GM21360 (cell line): ENCODE measurements around the gene SPP1.

Experiments used
- ATAC-seq: cut with Tn5 transposase; IDR thresholded peaks from one replicate; pipeline ENCODE4 v1.9.1; 2021; ENCODE audit warnings: mild to moderate bottlenecking, moderate library complexity; ENCODE audit not compliant: unreplicated experiment

The SPP1 gene

DNA sequence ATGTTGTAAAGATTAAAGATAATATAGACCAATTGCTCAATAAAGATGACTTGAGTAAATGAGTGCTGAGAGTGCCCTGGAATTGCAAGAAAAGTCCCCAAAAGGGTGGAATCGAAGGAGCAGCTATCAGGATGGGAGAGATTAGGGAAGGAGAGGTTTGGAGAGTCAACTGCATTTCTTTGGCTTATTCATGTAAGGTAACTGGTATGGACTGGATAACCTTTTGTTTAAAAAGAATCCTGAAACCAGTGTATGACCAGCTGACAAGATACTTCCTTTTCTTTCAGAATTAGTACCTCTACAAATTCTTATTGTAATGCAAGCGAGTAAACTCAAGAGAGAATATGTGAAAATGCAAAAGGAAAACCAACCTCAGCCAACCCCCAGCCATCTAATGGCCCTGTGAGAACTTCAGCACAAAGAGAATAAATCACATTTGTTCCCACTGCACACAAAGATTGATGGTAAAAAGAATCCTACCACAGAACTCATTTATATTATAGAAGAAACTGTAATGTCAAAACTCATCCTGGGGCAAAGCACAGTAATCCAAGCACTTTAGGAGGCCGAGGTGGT is 24.5 kb upstream of the SPP1 start:
- ATAC-seq, result no peak

DNA sequence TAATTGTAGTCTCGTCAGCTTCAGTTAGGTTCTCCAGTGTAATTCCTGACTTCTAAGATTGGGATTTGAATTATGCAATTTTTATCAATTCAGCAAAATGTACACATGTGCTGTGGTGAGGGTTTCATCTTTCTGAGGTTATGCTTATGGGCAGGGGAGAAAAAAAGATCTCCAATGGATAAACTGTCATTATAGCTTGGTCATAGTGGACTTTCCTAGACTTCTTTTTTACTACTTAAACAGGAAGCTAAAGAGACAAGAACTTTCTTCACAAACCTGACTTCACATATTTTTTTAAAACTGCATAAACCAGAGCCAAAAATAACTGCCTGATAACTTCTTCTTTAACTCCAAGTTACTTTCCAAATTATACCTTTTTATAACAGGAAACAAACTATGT is 21.7 kb upstream of the SPP1 start:
- no peak for ATAC-seq

DNA sequence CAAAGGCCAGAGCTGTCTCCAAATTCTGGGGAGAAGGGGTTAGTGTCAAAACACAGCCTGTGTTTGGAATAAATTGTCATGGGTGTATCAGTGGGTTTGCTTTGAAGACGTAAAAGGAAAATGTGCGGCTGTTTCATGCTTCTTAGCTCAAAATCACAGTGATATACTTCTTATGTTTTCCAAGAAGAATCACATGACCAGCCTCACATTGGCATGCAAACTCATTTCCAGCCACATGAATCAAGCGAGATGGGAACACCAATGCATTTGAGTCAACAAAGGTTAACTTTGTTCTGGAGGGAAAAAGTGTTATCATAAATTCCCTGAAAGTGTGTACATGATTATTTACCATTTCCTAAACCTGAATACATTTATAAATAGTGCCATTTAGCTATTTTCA is 19.0 kb upstream of the SPP1 start:
- no peak for ATAC-seq

DNA sequence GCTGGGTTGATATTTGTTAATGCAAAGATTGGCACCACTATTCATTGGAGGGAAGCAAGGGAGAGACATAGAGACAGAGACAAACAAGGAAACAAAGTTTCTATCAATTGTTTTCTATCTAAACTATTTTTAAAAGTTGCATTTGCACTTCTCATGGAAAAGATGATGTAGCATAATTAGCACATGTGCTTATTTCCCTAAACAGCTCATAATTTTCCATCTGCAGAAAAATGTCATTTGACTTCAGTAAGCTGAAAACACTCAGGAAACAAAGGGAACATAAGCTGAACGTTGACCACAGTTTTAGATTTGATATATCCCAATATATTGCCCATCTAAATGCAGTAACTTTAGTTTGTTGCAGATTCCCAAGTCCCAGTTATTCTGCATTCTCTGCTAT is 18.5 kb upstream of the SPP1 start:
- ATAC-seq, result no peak

DNA sequence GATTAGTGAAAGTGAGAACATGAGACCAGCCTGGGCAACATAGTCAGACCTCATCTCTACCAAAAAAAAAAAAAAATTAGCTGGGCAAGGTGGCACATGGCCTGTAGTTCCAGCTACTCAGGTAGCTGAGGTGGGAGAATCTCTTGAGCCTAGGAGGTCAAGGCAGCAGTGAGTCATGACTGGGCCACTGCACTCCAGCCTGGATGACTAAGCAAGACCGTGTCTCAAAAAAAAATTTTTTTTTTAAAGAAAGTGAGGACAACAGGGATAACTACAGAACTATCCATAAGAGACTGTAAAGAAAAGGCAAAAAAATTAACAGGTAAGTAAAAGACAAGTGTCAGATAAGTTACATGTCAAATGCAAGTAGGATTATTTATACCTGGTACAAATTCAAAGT is 13.5 kb upstream of the SPP1 start:
- no peak for ATAC-seq

DNA sequence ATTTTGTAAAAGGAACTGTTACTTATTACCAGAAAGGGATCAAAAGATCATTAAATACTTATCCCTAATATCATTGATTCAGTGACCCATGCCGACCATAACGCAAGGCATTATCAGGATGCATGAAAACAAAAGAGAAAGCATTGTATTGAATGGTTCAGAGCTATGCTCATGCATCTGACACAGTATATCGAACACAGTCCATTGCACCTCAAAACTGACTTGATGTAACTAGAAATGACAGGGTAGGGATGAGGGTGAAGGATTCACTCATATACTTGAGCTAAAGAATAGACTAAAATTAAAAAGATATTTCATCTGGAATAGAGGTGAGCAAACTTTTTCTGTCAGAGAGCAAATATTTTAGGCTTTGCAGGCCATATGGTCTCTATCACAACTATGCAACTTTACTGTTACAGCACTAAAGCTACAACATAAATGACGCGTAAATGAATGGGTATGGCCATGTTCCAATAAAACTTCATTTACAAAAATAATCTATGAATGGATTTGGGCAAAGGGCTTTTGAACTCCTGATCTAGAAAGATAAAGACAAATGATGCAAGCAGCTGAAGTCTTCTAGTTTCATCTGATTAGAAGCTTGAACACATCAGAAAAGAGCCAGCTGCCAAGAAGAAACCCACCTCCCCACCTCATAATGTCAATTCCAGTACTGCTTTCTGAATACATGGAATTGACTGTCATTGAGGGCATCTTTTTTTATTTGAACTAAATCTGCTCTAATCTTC is 12.9 kb upstream of the SPP1 start:
- no peak for ATAC-seq

DNA sequence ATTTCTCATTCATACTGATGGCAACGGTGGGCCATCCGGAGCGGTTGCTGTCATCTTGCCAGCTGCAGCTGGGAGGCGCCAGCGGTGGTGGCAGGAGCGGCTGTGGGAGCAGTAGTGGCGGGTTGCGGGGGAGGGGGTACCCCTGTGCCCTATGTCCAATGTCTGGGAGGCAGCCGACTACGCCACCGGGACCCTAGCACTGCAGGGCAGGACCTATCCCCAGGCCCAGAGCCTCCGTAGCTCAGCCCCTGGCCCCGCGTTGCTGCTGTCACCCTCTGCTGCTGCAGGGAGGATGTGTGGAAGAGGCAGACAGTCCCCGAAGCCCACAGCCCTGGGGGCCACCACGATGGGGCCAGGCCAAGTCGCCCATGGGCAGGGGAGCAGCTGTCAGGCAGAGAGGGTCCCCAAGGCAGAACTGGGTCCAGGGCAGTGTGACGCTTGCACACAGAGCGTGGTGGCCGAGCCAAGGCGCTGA is 10.0 kb upstream of the SPP1 start:
- no peak for ATAC-seq

DNA sequence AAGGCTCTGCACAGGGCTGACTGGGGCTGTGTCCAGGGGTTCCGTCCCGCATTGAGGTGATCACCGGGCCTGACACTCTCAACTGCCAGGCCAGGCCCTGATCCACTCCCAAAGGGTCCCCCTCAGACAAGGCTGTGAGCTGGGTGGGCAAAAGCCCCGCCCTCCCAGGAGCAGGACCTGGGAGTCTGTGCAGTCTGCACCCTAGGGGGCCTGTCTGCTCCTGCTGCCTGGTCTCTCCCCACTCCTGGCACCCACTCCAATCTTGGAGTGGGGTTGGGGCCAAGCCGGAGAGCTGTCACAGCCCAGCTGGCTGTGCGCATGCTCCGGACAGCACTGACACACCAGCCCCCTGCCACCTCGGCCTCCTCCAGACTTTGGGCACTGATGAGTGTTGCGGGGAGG is 9.4 kb upstream of the SPP1 start:
- no peak for ATAC-seq

DNA sequence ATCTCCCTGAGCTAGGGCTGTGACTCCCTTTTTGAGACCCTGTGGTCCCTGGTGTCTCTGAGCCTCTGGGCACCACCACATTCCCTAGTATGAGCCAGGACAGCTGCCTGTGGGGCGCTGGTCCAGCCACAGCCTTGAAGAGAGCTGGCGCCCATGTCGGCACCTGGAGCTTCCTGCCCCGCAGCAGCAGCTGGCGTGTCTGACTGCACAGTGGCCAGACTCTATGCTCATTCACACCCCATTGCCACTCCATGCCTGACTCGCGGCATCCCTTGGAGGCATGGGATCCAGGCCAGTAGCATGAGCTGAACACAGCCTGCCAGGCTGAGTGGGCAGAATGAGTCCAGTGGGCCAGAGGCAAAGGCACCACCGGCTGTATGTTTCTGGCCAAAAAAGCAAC is 8.3 kb upstream of the SPP1 start:
- ATAC-seq, result no peak

DNA sequence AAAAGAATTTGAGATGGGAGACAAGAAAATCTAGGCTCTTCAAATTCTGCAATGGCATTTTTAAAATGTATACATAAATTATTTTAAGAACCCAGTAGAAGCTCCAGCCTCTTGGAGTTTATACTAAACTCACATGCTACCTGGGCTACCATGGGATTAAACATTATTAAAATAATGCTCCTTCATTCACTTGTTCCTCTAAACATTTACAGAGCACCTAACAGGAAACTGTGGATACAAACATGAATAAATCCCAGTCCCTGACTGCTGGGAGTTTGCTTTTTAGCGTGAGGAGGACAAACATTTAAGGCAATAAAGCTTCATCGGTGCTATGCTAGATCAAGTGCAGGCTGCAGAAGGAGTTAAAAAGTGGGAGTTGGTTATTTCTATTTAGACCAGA is 5.4 kb upstream of the SPP1 start:
- ATAC-seq, result no peak

DNA sequence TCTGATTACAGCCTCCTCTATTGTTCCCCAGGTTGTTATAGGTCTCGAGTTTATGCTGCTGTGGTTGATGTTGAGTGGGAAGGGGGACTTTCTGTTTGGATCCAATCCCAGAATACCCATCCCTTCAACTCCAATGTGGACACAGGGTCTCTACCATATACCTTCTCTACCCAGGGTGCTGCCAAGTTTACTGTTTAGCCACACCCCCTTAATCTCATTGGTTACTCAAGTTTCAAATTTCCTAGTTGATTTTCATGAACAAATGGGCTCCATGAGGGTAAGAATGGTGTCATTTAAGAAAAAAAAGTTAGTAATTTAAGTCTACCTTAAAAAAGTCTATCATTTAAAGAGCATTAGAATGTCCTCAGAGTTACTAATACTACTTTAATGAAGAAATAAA is 3.6 kb upstream of the SPP1 start:
- no peak for ATAC-seq

DNA sequence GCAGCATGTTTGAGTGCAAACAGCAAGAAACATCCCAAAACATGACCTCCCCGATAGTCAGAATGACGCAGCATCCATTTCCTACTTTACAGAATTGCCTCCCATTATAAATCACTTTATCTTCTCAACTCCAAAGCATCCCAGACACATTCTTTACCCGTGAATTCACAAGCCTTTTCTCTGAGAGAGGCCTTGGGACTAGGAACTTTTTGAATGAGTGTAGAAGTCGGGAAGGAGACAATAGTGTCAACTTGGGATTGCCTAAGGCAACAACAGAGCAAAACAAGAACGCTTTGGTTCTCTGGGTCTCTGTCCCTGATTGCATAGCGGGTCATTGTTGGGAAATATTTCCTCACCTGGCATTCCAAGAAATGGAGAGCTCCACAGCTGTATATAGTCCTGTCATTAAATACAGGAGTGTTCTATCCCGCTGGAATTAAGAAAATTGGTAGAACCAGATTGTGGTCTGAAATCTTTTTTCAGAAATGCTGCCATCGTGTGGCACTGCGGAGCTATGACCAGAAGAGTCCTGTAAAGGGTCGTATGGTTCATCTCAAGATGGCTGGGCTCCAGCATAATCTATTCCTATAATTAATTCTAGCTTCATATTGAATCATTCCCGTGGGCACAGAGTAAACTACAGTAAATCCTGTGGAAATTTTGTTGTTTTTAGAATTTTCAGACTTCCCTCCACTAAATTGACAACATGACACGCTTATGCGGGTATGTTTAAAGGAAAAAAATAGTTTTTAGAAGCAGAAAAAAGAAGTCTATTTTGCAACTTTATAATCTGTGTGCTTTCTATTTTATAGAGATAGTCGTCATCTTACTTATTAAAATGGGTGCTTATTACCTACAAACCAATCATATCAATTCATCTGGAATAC is 2.0 kb upstream of the SPP1 start:
- ATAC-seq, result peak; percentile 86

DNA sequence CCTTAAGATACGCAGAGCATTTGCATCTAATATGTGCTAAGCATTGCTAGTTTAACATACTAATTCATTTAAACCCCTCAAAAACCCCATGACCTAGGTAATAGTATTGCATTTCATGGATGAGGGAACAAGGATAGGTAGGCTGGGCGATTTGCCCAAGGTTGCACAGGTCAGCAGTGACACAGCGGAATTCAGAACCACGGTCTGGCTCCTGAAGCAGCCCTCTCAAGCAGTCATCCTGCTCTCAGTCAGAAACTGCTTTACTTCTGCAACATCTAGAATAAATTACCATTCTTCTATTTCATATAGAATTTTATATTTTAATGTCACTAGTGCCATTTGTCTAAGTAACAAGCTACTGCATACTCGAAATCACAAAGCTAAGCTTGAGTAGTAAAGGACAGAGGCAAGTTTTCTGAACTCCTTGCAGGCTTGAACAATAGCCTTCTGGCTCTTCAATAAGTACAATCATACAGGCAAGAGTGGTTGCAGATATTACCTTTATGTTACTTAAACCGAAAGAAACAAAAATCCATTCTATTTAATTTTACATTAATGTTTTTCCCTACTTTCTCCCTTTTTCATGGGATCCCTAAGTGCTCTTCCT is 555 bp upstream of the SPP1 start:
- no peak for ATAC-seq

DNA sequence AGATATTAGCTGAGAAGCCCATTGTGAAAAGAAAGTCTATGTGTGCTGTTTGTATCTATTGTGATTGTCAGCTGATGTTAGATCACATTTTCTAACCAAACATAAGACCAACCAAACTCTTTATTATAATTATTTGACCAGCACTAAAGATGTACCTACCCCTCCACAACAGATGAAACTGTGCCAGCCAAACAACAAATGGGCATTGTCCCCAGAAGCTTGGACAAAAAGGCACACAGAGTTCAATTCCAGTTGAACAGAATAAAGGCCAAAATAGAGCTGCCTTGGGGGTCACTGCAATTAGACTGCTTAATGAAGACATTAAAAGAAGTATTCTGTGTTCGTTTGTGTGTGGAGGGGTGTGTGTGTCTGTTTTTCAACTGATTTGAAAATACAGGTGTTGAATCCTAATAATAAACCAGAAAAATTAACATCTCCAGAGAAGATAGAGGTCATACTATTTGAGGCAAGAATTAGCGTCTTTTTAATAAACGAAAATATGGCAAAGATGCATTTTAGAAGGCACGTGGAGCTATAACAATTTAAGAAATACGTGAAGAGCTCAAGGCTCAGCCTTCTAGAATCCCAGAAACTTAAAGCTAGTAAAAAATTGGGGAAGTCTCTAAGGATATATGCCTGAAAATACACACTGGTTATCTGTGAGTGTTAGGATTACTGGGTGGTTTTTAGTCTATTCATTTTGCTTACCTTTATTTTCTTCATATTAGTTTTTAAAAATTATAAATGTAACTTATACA is 2.2 kb downstream of the SPP1 start:
- no peak for ATAC-seq

DNA sequence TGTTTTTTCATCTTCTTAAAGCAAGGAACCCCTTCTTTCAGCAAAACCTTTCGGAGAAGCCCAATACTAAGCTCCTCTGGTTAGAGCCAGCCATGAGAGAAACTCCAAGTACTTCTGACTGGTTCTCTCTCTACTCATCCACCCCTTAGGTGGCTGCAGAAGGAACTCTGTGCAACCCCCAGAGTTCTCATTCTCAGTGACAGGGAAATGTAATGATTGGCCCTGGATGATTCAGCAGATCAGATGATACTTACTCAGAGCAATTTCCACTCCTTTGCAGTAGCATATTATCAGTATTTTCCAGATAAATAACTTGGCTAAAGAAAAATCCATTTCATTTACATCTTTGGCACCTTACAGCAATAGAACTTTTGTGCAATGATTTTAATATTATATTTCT is 3.2 kb downstream of the SPP1 start:
- ATAC-seq, result no peak

DNA sequence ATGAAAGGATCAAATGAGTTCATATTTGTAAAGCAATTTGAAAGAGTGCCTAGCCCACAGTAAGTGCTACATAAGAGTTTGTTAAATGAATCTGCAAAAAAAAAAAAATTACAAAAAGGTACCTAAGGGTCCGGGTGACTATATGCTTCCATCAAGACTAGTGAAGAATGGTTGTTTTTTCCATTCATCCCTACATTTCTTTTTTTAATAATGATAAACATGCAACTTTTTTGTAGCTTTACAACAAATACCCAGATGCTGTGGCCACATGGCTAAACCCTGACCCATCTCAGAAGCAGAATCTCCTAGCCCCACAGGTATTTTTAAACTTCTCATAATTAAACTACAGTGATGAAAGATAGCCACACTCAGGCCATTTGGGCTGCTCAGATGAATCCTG is 4.3 kb downstream of the SPP1 start:
- ATAC-seq, result no peak

DNA sequence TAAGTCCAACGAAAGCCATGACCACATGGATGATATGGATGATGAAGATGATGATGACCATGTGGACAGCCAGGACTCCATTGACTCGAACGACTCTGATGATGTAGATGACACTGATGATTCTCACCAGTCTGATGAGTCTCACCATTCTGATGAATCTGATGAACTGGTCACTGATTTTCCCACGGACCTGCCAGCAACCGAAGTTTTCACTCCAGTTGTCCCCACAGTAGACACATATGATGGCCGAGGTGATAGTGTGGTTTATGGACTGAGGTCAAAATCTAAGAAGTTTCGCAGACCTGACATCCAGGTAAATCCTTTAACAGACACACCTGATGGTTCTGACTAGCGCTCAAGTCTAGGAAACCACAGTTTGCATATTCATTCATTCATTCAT is 6.0 kb downstream of the SPP1 start:
- ATAC-seq, result no peak

DNA sequence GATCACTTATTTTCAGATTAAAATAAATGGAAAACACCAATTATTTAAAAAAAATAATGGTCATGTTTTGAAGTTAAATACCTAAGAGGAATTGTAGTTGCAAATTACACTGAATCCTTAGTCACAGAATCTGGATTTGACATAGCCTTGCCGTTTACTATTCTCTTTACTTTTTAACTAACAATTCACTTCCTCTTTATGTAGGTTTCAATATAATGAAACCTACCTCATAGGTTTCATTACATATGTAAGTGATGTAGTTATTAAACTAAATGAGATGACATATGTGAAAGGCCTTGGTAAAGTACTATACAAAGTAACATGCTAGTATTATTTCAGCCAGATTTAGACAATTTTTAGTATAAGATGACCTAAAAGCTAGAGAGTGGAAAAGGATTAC is 6.5 kb downstream of the SPP1 start:
- no peak for ATAC-seq

DNA sequence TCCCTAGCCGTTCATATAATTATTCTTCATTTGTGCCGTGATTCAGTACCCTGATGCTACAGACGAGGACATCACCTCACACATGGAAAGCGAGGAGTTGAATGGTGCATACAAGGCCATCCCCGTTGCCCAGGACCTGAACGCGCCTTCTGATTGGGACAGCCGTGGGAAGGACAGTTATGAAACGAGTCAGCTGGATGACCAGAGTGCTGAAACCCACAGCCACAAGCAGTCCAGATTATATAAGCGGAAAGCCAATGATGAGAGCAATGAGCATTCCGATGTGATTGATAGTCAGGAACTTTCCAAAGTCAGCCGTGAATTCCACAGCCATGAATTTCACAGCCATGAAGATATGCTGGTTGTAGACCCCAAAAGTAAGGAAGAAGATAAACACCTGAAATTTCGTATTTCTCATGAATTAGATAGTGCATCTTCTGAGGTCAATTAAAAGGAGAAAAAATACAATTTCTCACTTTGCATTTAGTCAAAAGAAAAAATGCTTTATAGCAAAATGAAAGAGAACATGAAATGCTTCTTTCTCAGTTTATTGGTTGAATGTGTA is 7.0 kb downstream of the SPP1 start:
- ATAC-seq, result no peak

DNA sequence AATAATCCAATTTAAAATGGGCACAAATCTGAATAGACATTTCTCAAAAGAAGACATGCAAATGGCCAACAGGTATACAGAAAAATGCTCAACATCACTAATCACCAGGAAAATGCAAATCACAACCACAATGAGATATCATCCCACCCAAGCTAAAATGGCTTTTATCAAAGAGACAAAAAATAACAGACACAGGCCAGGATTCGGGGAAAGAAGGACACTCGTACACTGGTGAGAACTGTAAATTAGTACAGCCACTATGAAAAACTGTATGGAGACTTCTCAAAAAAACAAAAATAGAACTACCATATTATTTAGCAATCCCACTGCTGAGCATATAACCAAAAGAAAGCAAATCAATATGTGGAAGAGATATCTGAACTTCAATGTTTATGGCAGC is 8.5 kb downstream of the SPP1 start:
- no peak for ATAC-seq
